IPS-18c (cell line): ENCODE measurements around the gene PLEKHA8.
"Not testable (repeated sequence)": the region's sequence is repeated elsewhere in the genome, so short reads cannot be mapped to it uniquely, and the experiment has no call there.

ENCODE experiments used
- H3K4me3 ChIP-seq: 2 replicates; pipeline ENCODE4 v1.7.0; 2013; ENCODE audit warnings: low read depth, mild to moderate bottlenecking, low read length, moderate library complexity; ENCODE audit not compliant: insufficient read depth
- H3K9me3 ChIP-seq: one replicate; pipeline ENCODE4 v1.6.1; 2013; ENCODE audit warnings: mild to moderate bottlenecking, low read length, moderate library complexity; ENCODE audit not compliant: control insufficient read depth, insufficient read depth

Gene PLEKHA8

DNA sequence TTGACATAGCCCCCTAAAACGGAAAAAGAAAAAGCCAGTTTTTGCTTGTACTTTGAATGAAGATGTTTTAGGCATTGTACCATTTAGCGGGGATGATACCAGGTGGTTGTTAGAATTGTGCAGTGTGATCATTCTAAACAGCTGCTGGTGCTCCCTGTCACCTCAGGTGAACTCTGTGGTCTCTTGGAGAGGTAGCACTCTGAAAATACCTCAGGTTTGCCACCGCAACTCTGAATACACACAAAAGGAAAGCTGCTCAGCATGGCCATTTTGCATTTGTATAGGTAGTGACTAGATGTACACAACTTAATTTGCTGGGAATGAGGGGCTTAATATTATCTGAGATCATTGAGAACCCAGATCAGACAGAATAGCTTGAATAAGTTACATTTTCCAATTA, 52.6 kb downstream of the PLEKHA8 start:
- H3K9me3 ChIP-seq: no peaks in the 10 kb centered on the region
- no peak overlapping the region for H3K4me3 ChIP-seq

DNA sequence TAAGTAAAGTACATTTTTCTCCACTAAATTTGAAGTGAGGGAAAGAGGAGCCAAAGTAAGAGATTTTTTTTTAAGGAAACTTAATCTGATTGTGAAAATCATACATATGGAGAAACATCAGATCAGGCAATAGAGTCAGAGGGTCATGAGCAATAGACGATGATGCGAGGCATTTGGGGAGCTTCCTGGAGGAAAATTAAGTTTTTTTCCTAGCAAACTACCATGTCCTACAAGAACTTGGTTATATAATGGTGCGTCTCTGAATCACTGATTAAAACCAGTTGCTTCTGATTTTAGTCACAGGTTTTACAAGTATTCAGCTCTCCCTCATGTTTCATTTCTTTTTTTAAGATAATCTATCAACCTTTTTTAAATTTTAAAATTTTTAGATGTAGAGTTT, 54.5 kb downstream of the PLEKHA8 start:
- Histone ChIP-seq H3K4me3 (no peak overlapping the region), H3K9me3 (no peaks in the 10 kb centered on the region)

DNA sequence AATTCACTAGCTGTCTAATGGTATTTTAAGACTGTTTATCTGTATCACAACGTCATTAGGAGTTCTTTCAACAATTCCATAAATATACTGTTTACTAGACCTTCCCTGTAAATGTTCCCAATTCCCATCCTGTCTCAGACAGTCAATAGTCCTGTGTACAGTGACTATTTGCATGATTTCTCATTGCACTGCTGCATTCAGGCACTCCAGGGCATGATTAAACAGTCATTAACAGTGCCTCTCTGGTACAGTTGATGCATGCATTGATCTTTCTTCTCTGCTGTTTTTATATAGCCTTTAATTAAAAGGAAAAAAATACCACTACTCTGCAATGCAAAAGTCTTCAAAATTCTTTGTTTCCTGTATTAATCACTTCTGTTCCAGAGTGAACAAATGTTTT, 55.1 kb downstream of the PLEKHA8 start:
- Histone ChIP-seq H3K9me3 (no peaks in the 10 kb centered on the region), H3K4me3 (no peak overlapping the region)

DNA sequence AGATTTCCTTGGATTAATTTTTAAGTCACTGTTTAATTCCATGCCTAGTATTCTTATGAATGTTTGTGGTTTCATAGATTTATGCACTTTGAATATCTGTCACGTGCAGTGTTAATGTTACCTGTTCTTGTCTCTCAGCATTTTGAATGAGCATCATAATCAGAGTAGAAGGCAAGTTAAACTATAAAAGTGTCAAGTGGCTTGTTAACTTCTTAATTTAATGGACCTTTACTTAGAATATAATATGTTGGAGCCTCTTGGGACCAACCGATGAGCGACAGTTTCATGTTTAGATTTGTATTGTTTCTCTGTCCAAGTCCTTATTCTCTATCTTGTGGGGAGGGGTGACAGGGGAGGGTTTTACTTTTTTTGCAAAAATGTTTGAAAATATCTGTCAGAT, 56.0 kb downstream of the PLEKHA8 start:
- Histone ChIP-seq H3K9me3 (no peaks in the 10 kb centered on the region), H3K4me3 (no peak overlapping the region)

DNA sequence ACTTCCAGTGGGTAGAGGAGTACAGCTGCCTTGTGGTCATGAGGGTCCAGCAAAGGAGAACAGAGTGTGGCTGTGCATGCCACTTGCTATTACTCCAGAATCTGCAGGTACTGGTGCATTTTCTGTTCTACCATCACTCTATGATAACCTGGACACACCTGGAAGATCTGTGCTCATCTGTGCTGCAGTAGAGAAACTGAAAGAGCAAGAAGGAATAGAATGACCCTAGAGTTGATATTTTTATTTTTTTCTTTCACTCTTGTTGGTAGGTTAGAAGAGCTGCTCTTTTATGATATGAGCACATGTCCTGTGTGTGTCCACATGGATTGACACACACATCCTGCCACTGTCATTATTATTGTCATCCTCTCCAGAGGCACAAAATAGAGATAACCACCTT, 58.3 kb downstream of the PLEKHA8 start:
- Histone ChIP-seq H3K4me3 (no peak overlapping the region), H3K9me3 (no peaks in the 10 kb centered on the region)

DNA sequence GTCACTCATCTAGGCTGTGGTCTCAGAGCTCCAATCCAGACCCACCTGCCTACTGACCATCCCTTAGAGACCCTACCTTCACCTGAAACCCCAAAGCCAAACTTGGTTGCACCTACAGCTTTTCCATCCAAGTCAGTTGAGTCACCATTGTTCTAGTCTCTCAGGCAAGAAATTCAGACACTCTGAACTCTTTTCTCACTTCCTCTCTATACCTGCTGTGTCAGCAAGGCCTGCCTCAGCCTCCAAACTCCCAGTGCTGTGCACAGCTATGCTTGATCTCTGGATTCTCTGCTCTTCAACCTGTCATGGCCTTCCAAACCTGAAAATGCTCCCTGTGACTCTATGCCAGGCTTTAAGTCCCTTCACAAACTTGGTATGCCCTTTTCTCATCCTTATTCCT, 59.2 kb downstream of the PLEKHA8 start:
- no peak overlapping the region for H3K4me3 ChIP-seq

DNA sequence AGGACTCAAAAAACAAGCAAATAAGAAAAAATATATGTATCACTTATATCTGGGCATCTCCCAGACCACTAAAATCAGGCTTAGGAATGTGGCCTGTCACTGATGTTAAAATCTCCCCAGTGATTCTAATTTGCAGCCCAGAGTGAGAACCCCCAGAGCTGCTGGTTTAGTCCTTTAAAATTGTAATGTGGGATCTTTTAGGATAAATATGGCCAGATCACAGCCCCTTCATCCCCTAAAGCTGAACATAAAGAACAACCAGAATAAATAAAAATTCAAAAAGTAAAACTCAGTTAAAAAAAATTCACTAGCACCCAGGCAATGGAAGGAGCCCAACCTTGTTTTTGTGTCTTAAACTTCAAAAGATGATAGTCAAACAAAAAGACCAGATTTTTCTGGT, 60.1 kb downstream of the PLEKHA8 start:
- Histone ChIP-seq H3K4me3 (no peak overlapping the region), H3K9me3 (no peaks in the 10 kb centered on the region)

More for the DNA sequence above, 59.2 kb downstream of the PLEKHA8 start:
- no peaks in the 10 kb centered on the region for H3K9me3 ChIP-seq

DNA sequence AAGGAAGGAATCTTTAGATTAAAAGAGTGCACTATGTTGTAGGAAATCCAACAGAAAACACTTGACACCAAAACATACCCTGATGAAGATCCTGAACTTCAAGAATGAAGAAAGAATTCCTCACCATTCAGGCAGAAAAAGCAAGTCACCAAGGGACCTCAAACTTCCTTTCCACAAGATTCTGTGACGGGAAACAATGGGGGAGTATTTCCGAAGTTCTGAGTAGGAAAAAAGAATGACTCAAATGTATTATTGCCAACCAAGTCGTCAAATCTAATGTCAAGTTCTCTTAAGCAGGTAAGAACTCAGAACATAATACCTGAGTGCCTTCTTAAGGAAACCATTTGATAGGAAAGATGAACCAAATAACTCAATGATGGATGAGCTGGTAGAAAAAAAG, 61.9 kb downstream of the PLEKHA8 start:
- H3K9me3 ChIP-seq: no peaks in the 10 kb centered on the region

DNA sequence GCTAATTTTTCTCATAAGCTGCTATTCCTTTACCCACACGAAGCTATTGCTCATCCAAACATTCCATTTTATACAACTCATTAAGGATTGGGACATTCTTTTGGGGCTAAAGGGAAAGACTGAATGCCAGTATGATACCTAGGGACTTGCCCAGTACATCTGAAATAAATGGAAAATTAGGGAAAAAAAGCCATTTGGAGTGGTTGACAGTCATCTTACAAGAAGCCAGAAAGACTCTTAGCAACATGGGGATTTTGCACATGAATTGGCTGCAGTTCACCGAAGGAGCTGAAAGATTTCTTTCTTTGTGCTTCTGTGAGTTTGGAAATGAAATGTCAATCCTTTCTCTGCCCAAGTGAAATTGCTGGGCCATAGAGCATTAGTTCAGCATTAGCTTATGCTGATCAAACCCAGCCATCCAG, 63.3 kb downstream of the PLEKHA8 start:
- Histone ChIP-seq H3K4me3 (no peak overlapping the region), H3K9me3 (no peaks in the 10 kb centered on the region)

More for the DNA sequence above, 61.9 kb downstream of the PLEKHA8 start:
- H3K4me3 ChIP-seq: no peak overlapping the region

DNA sequence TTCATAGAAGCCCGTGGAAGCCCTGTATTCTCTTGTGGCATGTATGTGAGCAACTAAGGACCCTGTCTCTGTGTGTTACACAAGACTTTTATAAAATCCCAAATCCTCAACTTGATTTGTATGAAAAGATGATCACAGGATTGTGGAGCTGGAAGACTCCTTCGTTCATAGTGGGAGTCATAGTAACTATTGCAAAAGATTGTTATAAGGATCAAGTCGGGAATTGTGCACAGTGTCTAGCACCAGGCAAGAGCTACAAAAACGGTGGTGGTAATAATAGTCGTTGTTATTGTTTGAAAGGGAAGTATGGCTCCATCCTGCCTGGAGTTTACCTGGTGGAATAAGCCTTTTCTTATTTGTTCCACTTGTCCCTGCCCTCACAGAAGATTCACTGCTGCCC, 63.8 kb downstream of the PLEKHA8 start:
- Histone ChIP-seq H3K9me3 (no peaks in the 10 kb centered on the region), H3K4me3 (no peak overlapping the region)

DNA sequence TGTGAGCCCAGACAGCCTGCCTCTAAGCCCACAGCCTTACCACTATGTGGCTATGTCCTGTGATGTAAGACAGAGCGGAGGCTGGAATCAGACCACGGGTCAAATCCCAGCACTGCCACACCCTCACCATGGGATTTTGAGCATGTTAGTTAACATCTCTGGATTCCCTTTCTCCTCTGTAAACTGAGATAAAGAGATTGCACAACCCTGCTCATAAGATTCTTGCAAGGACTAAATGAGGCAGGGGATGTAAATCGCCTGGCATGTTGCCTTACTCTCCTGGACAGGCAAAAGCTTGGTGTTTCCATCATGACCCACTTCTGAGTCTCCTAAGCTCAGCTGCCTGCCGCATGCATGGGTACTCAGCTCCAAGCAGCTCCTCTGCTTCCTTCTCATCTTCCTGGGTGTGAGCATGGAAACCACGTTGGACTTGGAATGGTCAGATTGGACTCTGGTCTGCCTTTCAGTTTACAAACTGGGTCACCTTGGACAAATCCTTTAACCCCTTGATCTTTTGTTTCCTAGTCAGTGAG, 65.3 kb downstream of the PLEKHA8 start:
- H3K9me3 ChIP-seq: peaks cover 3% of the 10 kb centered on the region
- H3K4me3 ChIP-seq: no peak overlapping the region

- peaks cover 13% of the 10 kb centered on the region for H3K9me3 ChIP-seq
- H3K4me3 ChIP-seq: not testable (repeated sequence)
Measured at GRCh38 chr7:30098599-30098998, 70.4 kb downstream of the PLEKHA8 start.

DNA sequence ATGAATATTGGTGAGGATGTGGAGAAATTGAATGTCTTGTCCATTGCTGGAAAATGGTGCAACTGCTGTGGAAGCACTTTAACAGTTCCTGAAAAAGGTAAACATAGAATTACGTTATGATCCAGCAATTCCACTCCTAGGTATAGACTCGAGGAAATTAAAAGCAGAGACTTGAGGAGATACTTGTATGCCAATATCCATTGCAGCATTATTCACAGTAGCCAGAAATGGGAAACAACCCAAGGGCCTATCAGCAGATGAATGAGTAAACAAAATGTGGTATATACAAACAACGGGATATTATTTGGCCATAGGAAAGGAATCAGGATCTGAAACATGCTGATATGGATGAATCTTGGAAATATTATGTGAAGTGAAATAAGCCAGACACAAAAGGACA, 74.1 kb downstream of the PLEKHA8 start:
- H3K9me3 ChIP-seq: peaks cover 13% of the 10 kb centered on the region
- H3K4me3 ChIP-seq: no peak overlapping the region

GRCh38 chr7:30104157-30104556, 75.9 kb downstream of the PLEKHA8 start:
- Histone ChIP-seq H3K9me3 (peaks cover 5% of the 10 kb centered on the region), H3K4me3 (no peak overlapping the region)

GRCh38 chr7:30112103-30112713, 84.0 kb downstream of the PLEKHA8 start:
- Histone ChIP-seq H3K9me3 (no peaks in the 10 kb centered on the region), H3K4me3 (no peak overlapping the region)

GRCh38 chr7:30113144-30113543, 84.9 kb downstream of the PLEKHA8 start:
- H3K9me3 ChIP-seq: no peaks in the 10 kb centered on the region
- H3K4me3 ChIP-seq: no peak overlapping the region

DNA sequence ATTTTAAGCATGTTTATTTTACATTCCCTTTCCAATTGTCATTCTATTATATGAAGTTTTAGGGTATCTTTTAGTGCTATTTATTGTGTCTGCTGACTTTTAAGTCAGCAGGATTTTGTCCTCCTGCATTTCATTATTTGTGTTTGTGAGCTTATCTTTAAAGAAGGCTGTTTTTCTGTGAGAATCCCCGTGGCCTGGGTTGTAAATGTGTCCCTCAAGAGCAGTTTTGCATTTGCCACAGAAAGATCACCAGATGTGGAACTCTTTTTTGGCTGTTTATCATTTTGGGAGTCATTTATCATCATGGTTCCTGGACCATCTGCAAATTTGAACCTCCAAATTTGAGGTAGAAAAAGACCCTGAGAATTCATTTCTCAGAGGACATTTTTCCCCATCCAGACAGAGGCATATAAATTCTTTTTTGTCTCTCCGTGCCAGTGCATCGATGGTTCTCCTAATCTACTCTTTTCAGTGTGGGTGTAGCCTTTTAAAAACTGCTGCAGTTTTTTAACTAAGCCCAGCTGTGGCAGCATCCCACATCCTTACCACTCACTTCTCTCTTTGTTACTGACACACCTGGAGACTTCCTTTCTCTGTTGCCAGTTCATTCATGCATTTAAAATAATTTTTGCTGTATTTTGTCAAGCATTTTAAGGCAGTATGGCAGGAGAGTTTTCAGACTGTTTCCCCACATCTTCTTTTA, 86.5 kb downstream of the PLEKHA8 start:
- Histone ChIP-seq H3K4me3 (no peak overlapping the region), H3K9me3 (no peaks in the 10 kb centered on the region)

GRCh38 chr7:30115709-30116297, 87.6 kb downstream of the PLEKHA8 start:
- Histone ChIP-seq H3K4me3 (no peak overlapping the region), H3K9me3 (no peaks in the 10 kb centered on the region)
